ENCODE results near the gene CRLF2.
"Not testable (repeated sequence)": the region's sequence is repeated elsewhere in the genome, so short reads cannot be mapped to it uniquely, and the experiment has no call there.

The CRLF2 gene

GRCh38 chrX:1246816-1247215 lies 34.4 kb upstream of the CRLF2 start:
- peak; percentile 90 for TF ChIP-seq CTCF (IDR thresholded peaks at IDR 0.05; ENCODE audit: borderline replicate concordance, control extremely low read depth, extremely low read depth, insufficient read depth, missing control alignments)
- in situ Hi-C loops (cut with MboI; ENCODE audit: low sequenced_read_pairs, unreplicated experiment): no loop called here
- peak; percentile 82 for DNase-seq (ENCODE audit: low spot score)

- DNase-seq (ENCODE audit: low spot score): peak; percentile 51
- in situ Hi-C loops (cut with MboI; ENCODE audit: low sequenced_read_pairs, unreplicated experiment): no loop called here
Observed at GRCh38 chrX:1244164-1245076, 32.0 kb upstream of the CRLF2 start.

GRCh38 chrX:1242891-1243402 lies 30.5 kb upstream of the CRLF2 start:
- DNase-seq (ENCODE audit: low spot score): peak; percentile 54
- in situ Hi-C loops (cut with MboI; ENCODE audit: low sequenced_read_pairs, unreplicated experiment): no loop called here
- TF ChIP-seq CTCF (IDR thresholded peaks at IDR 0.05; ENCODE audit: borderline replicate concordance, control extremely low read depth, extremely low read depth, insufficient read depth, missing control alignments): no peak

More at GRCh38 chrX:1244164-1245076, 32.0 kb upstream of the CRLF2 start:
- peak; percentile 39 for TF ChIP-seq CTCF (IDR thresholded peaks at IDR 0.05; ENCODE audit: borderline replicate concordance, control extremely low read depth, extremely low read depth, insufficient read depth, missing control alignments)

- DNase-seq (ENCODE audit: low spot score); in situ Hi-C loops (cut with MboI; ENCODE audit: low sequenced_read_pairs, unreplicated experiment): not testable (repeated sequence)
Observed at GRCh38 chrX:1240551-1240950, 28.1 kb upstream of the CRLF2 start.

- no peak for TF ChIP-seq CTCF (IDR thresholded peaks at IDR 0.05; ENCODE audit: borderline replicate concordance, control extremely low read depth, extremely low read depth, insufficient read depth, missing control alignments)
- DNase-seq (ENCODE audit: low spot score): peak; percentile 82
- in situ Hi-C loops (cut with MboI; ENCODE audit: low sequenced_read_pairs, unreplicated experiment): no loop called here
Observed at GRCh38 chrX:1239681-1240142, 27.3 kb upstream of the CRLF2 start.

- in situ Hi-C loops (cut with MboI; ENCODE audit: low sequenced_read_pairs, unreplicated experiment): no loop called here
- TF ChIP-seq CTCF (IDR thresholded peaks at IDR 0.05; ENCODE audit: borderline replicate concordance, control extremely low read depth, extremely low read depth, insufficient read depth, missing control alignments): no peak
- DNase-seq (ENCODE audit: low spot score): no peak
Observed at GRCh38 chrX:1231850-1232465, 19.5 kb upstream of the CRLF2 start.

GRCh38 chrX:1228101-1228500 lies 15.7 kb upstream of the CRLF2 start:
- DNase-seq (ENCODE audit: low spot score); in situ Hi-C loops (cut with MboI; ENCODE audit: low sequenced_read_pairs, unreplicated experiment): not testable (repeated sequence)
